T47D (cell line): Measurements from ENCODE around the gene DNAH2.

Source experiments
- DNase-seq, 2 experiments: peaks; one replicate each; pipeline versions ENCODE4 v3.0.0 to v3.0.0-alpha.2; 2011 to 2012; ENCODE audit warnings: low read depth in 1 of 2, low spot score in 1 of 2
- JUND ChIP-seq: IDR thresholded peaks from 2 replicates; pipeline ENCODE4 v1.6.1; 2012; ENCODE audit warnings: low read depth
- in situ Hi-C: cut with HindIII; loops from 2 replicates; pipeline ENCODE4 v1.10.0; 2016; ENCODE audit warnings: low sequenced_read_pairs, low pct_unique_long_range_greater_than_20kb

The DNAH2 gene

GRCh38 chr17:7745748-7746470 lies 28.4 kb downstream of the DNAH2 start:
- DNase-seq = no peak
- TF ChIP-seq JUND = no peak
- in situ Hi-C loops = no loop called here

GRCh38 chr17:7747635-7748071 lies 30.1 kb downstream of the DNAH2 start:
- in situ Hi-C loops = no loop called here
- TF ChIP-seq JUND = no peak
- no peak for DNase-seq

- TF ChIP-seq JUND = no peak
- no peak for DNase-seq
- in situ Hi-C loops = no loop called here
Measured at GRCh38 chr17:7748076-7748775, 30.7 kb downstream of the DNAH2 start.

GRCh38 chr17:7750321-7750821 lies 32.8 kb downstream of the DNAH2 start:
- no peak for TF ChIP-seq JUND
- in situ Hi-C loops = no loop called here
- no peak for DNase-seq

- no peak for DNase-seq
- no peak for TF ChIP-seq JUND
- in situ Hi-C loops = no loop called here
Measured at GRCh38 chr17:7754656-7755055, 37.1 kb downstream of the DNAH2 start.

- DNase-seq = no peak
- in situ Hi-C loops = no loop called here
- no peak for TF ChIP-seq JUND
Measured at GRCh38 chr17:7755095-7755890, 37.7 kb downstream of the DNAH2 start.

GRCh38 chr17:7756968-7757367 lies 39.4 kb downstream of the DNAH2 start:
- TF ChIP-seq JUND = no peak
- in situ Hi-C loops = no loop called here

GRCh38 chr17:7763919-7764318 lies 46.4 kb downstream of the DNAH2 start:
- in situ Hi-C loops = no loop called here
- no peak for TF ChIP-seq JUND
- no peak for DNase-seq

More at GRCh38 chr17:7756968-7757367, 39.4 kb downstream of the DNAH2 start:
- DNase-seq = no peak

- no peak for DNase-seq
- no peak for TF ChIP-seq JUND
- in situ Hi-C loops = no loop called here
Measured at GRCh38 chr17:7767004-7767403, 49.5 kb downstream of the DNAH2 start.

GRCh38 chr17:7767405-7768021 lies 50.0 kb downstream of the DNAH2 start:
- TF ChIP-seq JUND = no peak
- DNase-seq = no peak
- in situ Hi-C loops = no loop called here

- in situ Hi-C loops = no loop called here
- no peak for TF ChIP-seq JUND
- DNase-seq = no peak
Measured at GRCh38 chr17:7769854-7770253, 52.3 kb downstream of the DNAH2 start.

GRCh38 chr17:7774055-7774521 lies 56.5 kb downstream of the DNAH2 start:
- in situ Hi-C loops = no loop called here
- no peak for DNase-seq
- TF ChIP-seq JUND = no peak
